Mesothelial cell of epicardium (in vitro differentiated cells): ENCODE results near the gene SMIM44. TPM values are rescaled to one million over a fixed set of nuclear protein-coding genes. Genes with fewer than 3 reads are reported as not detected.
A peak's percentile ranks its signal among the peaks of the same experiment; 100 is the strongest.

Source experiments
- DNase-seq, 2 experiments: peaks; one replicate each; pipeline ENCODE4 v3.0.0; 2021; ENCODE audit warnings: low spot score in 2 of 2; ENCODE audit not compliant: unreplicated experiment in 2 of 2
- H3K27ac Mint-ChIP-seq: 2 replicates; pipeline ENCODE4 v1.8.0; 2021; ENCODE audit warnings: mixed read lengths
- H3K27me3 Mint-ChIP-seq: 2 replicates; pipeline ENCODE4 v1.8.0; 2021; ENCODE audit warnings: low read depth, mixed read lengths
- H3K36me3 Mint-ChIP-seq: 2 replicates; pipeline ENCODE4 v1.8.0; 2021; ENCODE audit warnings: mixed read lengths
- H3K4me1 Mint-ChIP-seq: 2 replicates; pipeline ENCODE4 v1.8.0; 2021; ENCODE audit warnings: mixed read lengths
- H3K4me3 Mint-ChIP-seq: 2 replicates; pipeline ENCODE4 v1.8.0; 2021; ENCODE audit warnings: mild to moderate bottlenecking, moderate library complexity, mixed read lengths
- H3K9me3 Mint-ChIP-seq: 2 replicates; pipeline ENCODE4 v1.8.0; 2021; ENCODE audit warnings: mixed read lengths
- total RNA-seq: library from RNA; stranded (reverse); gene quantifications from 3 replicates; pipeline ENCODE4 v1.2.1, GENCODE V29; 2021
- TF ChIP-seq, protein P1 (sequence below): fragments of 200-600 bp; sonication (generic); IDR thresholded peaks from one replicate; pipeline ENCODE4 v1.5.0; 2021; ENCODE audit warnings: antibody characterized with exemption; ENCODE audit not compliant: unreplicated experiment

The SMIM44 gene
- total RNA-seq, 1 donor from 2014 or later, result not detected

DNA sequence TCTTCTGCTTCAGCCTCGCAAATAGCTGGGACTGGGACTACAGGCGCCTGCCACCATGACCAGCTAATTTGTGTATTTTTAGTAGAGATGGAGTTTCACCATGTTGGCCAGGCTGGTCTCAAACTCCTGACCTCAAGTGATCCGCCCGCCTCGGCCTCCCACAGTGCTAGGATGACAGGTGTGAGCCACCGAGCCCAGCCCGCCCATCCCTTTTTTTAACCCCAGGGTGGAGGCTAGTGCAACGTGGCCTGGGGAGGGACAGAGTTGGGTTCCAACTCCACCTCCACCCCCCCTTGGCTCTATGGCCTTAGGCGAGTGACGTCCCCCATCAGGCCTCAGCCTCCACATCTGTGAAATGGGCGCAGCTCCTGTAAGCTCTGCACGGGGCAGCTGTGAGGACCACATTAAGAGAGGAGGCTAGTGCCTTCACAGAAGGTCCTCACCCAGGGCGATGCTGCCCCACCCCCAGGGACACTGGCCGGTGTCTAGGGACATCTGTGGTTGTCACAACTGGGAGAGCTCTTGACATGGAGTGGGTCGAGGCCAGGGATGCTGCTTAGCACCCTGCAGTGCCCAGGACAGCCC is 40.7 kb downstream of the SMIM44 start:
- Mint-ChIP-seq H3K27me3 (no peaks in the 10 kb centered on the region), H3K4me1 (peaks cover 5% of the 10 kb centered on the region), H3K36me3 (peaks cover 2% of the 10 kb centered on the region), H3K4me3 (no peak overlapping the region), H3K9me3 (no peaks in the 10 kb centered on the region), H3K27ac (no peak overlapping the region)
- TF ChIP-seq, protein P1, sequence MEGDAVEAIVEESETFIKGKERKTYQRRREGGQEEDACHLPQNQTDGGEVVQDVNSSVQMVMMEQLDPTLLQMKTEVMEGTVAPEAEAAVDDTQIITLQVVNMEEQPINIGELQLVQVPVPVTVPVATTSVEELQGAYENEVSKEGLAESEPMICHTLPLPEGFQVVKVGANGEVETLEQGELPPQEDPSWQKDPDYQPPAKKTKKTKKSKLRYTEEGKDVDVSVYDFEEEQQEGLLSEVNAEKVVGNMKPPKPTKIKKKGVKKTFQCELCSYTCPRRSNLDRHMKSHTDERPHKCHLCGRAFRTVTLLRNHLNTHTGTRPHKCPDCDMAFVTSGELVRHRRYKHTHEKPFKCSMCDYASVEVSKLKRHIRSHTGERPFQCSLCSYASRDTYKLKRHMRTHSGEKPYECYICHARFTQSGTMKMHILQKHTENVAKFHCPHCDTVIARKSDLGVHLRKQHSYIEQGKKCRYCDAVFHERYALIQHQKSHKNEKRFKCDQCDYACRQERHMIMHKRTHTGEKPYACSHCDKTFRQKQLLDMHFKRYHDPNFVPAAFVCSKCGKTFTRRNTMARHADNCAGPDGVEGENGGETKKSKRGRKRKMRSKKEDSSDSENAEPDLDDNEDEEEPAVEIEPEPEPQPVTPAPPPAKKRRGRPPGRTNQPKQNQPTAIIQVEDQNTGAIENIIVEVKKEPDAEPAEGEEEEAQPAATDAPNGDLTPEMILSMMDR, result no peak
- no peak for DNase-seq

GRCh38 chr19:3441986-3442329 is 41.3 kb downstream of the SMIM44 start:
- H3K4me1 Mint-ChIP-seq, result peaks cover 5% of the 10 kb centered on the region
- H3K9me3 Mint-ChIP-seq, result no peaks in the 10 kb centered on the region
- H3K36me3 Mint-ChIP-seq, result peaks cover 2% of the 10 kb centered on the region
- no peaks in the 10 kb centered on the region for H3K27me3 Mint-ChIP-seq
- no peak overlapping the region for H3K4me3 Mint-ChIP-seq
- no peak for DNase-seq
- TF ChIP-seq, protein P1, result no peak
- H3K27ac Mint-ChIP-seq, result no peak overlapping the region

GRCh38 chr19:3441089-3441985 is 41.9 kb downstream of the SMIM44 start:
- peaks cover 5% of the 10 kb centered on the region for H3K4me1 Mint-ChIP-seq
- no peak for DNase-seq
- peaks cover 2% of the 10 kb centered on the region for H3K36me3 Mint-ChIP-seq
- no peak overlapping the region for H3K4me3 Mint-ChIP-seq
- no peaks in the 10 kb centered on the region for H3K27me3 Mint-ChIP-seq
- no peak overlapping the region for H3K27ac Mint-ChIP-seq
- TF ChIP-seq, protein P1, result no peak
- H3K9me3 Mint-ChIP-seq, result no peaks in the 10 kb centered on the region

DNA sequence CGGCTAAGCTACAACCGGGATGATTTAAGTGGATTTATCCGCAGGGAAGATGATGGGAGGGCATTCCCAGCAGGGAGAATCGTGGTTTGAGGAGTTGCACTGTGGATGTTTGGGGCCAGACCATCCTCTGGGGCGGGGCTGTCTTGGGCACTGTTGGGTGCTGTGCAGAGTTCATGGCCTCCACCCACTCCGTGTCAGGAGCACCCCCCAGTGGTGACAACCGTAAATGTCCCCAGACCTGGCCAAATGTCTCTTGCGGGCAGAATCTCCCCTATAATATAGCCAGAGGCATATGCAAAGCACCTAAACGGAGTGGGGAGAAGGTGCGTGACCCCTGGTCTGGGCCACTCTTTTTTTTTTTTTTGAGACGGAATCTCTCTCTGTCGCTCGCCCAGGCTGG is 43.2 kb downstream of the SMIM44 start:
- TF ChIP-seq, protein P1, result no peak
- DNase-seq, result no peak
- Mint-ChIP-seq H3K27me3 (no peaks in the 10 kb centered on the region), H3K4me3 (no peak overlapping the region), H3K36me3 (peaks cover 4% of the 10 kb centered on the region), H3K9me3 (no peaks in the 10 kb centered on the region), H3K27ac (no peak overlapping the region), H3K4me1 (peaks cover 9% of the 10 kb centered on the region)

GRCh38 chr19:3434630-3435553 is 48.3 kb downstream of the SMIM44 start:
- TF ChIP-seq, protein P1, result no peak
- peak overlapping the region; percentile 100 for H3K27ac Mint-ChIP-seq
- peak overlapping the region; percentile 99 for H3K4me3 Mint-ChIP-seq
- no peaks in the 10 kb centered on the region for H3K27me3 Mint-ChIP-seq
- H3K36me3 Mint-ChIP-seq, result peaks cover 11% of the 10 kb centered on the region
- peak; percentile 95 to 98 for DNase-seq
- peaks cover 4% of the 10 kb centered on the region for H3K4me1 Mint-ChIP-seq
- no peaks in the 10 kb centered on the region for H3K9me3 Mint-ChIP-seq
